OCI-LY3 (cell line): ENCODE results near the gene CLDN24.

Experiments
- CTCF ChIP-seq: fragments of 200-600, 300-600 bp; sonication (generic); IDR thresholded peaks from 2 replicates; pipeline ENCODE4 v1.5.1; 2014; ENCODE audit warnings: antibody characterized with exemption, low read length, low read depth
- EZH2phosphoT487 ChIP-seq: fragments of 200-600 bp; shearing (Covaris generic); IDR thresholded peaks from 2 replicates; pipeline ENCODE4 v1.6.1; 2018; ENCODE audit warnings: antibody characterized with exemption, mixed run types, low read depth

- TF ChIP-seq CTCF = no peak
- TF ChIP-seq EZH2phosphoT487 = no peak
These were observed 7.9 kb upstream of the CLDN24 start for GRCh38 chr4:183329954-183330742.
